ENCODE measurements around the gene NPTXR.

The NPTXR gene

DNA sequence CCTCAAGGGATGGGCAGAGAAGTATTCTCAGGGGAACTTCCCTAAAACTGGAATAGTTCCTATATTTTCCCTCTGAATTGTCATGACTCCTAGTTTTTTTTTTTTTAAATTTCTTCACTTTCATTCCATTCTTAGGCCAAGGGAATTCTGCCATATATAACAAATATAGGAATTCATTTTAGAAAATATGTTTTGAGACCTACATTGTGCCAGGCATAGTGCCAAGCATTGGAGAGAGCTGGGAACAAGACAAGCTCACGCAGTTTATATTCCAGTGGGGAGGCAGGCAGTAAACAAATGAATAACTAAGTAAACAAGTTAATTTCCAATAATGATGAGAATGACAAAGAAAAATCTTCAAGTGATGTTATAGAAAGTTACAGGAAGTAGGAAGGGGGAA is 2.6 kb upstream of the NPTXR start:
- Histone ChIP-seq H3K27ac (ENCODE audit: low read depth, low read length) (no peak overlapping the region), H2BK12ac (ENCODE audit: low read length) (no peak overlapping the region), H3K27me3 (ENCODE audit: insufficient read depth, low read length) (peaks cover 27% of the 10 kb centered on the region), H3K79me1 (ENCODE audit: low read length) (no peaks in the 10 kb centered on the region), H4K91ac (ENCODE audit: low read depth, low read length) (no peak overlapping the region), H3K36me3 (ENCODE audit: control insufficient read depth in 1 of 2, insufficient read depth in 2 of 2, low read length in 2 of 2) (no peaks in the 10 kb centered on the region), H2BK120ac (ENCODE audit: insufficient read depth, low read length, poor library complexity) (no peak overlapping the region), H3K4me3 (ENCODE audit: low read depth, low read length) (no peak overlapping the region), H2AFZ (ENCODE audit: insufficient read depth, low read length, poor library complexity) (no peak overlapping the region), H4K8ac (ENCODE audit: low read depth, low read length) (no peak overlapping the region), H3K14ac (ENCODE audit: low read length) (no peak overlapping the region), H3K18ac (ENCODE audit: low read length) (no peak overlapping the region), H3K4me2 (ENCODE audit: low read length) (no peak overlapping the region), H3K4ac (ENCODE audit: low read depth, low read length) (no peak overlapping the region), H4K12ac (ENCODE audit: low read depth, low read length) (no peak overlapping the region), H3K23ac (ENCODE audit: low read length) (no peak overlapping the region), H2BK5ac (ENCODE audit: low read depth, low read length, poor library complexity) (no peak overlapping the region), H2AK5ac (ENCODE audit: low read length) (no peak overlapping the region), H3K4me1 (ENCODE audit: control insufficient read depth in 1 of 2, insufficient read depth in 2 of 2, low read length in 2 of 2) (peaks cover 4 to 6% of the 10 kb centered on the region in 2 experiments), H3K79me2 (ENCODE audit: control insufficient read depth, insufficient read depth, low read length, poor library complexity) (no peaks in the 10 kb centered on the region), H3K9me3 (ENCODE audit: insufficient read depth, low read depth, low read length) (peaks cover 12% of the 10 kb centered on the region), H3K9ac (ENCODE audit: low read length) (no peak overlapping the region)
- no CpG with 5 or more reads among the region's 1 CpG for WGBS (ENCODE audit: extremely low coverage, insufficient coverage, insufficient read length)
- DNase-seq, result no peak

GRCh38 chr22:38845004-38845740 is 1.3 kb upstream of the NPTXR start:
- no peak overlapping the region for H4K91ac ChIP-seq (ENCODE audit: low read depth, low read length)
- peaks cover 12% of the 10 kb centered on the region for H3K9me3 ChIP-seq (ENCODE audit: insufficient read depth, low read depth, low read length)
- H2AK5ac ChIP-seq (ENCODE audit: low read length), result no peak overlapping the region
- H3K79me1 ChIP-seq (ENCODE audit: low read length), result no peaks in the 10 kb centered on the region
- no peak overlapping the region for H3K23ac ChIP-seq (ENCODE audit: low read length)
- H2AFZ ChIP-seq (ENCODE audit: insufficient read depth, low read length, poor library complexity), result no peak overlapping the region
- H3K27ac ChIP-seq (ENCODE audit: low read depth, low read length), result no peak overlapping the region
- no CpG with 5 or more reads among the region's 17 CpGs for WGBS (ENCODE audit: extremely low coverage, insufficient coverage, insufficient read length)
- no peaks in the 10 kb centered on the region for H3K36me3 ChIP-seq (ENCODE audit: control insufficient read depth in 1 of 2, insufficient read depth in 2 of 2, low read length in 2 of 2)
- no peak overlapping the region for H3K18ac ChIP-seq (ENCODE audit: low read length)
- no peak overlapping the region for H2BK12ac ChIP-seq (ENCODE audit: low read length)
- no peak overlapping the region for H3K4me3 ChIP-seq (ENCODE audit: low read depth, low read length)
- H3K14ac ChIP-seq (ENCODE audit: low read length), result no peak overlapping the region
- no peak overlapping the region for H2BK120ac ChIP-seq (ENCODE audit: insufficient read depth, low read length, poor library complexity)
- H3K79me2 ChIP-seq (ENCODE audit: control insufficient read depth, insufficient read depth, low read length, poor library complexity), result no peaks in the 10 kb centered on the region
- DNase-seq, result no peak
- H3K4ac ChIP-seq (ENCODE audit: low read depth, low read length), result no peak overlapping the region
- H3K4me2 ChIP-seq (ENCODE audit: low read length), result no peak overlapping the region
- peaks cover 27% of the 10 kb centered on the region for H3K27me3 ChIP-seq (ENCODE audit: insufficient read depth, low read length)
- H4K8ac ChIP-seq (ENCODE audit: low read depth, low read length), result no peak overlapping the region
- H3K4me1 ChIP-seq (ENCODE audit: control insufficient read depth in 1 of 2, insufficient read depth in 2 of 2, low read length in 2 of 2), result peaks cover 4 to 6% of the 10 kb centered on the region in 2 experiments
- H4K12ac ChIP-seq (ENCODE audit: low read depth, low read length), result no peak overlapping the region
- H2BK5ac ChIP-seq (ENCODE audit: low read depth, low read length, poor library complexity), result no peak overlapping the region
- no peak overlapping the region for H3K9ac ChIP-seq (ENCODE audit: low read length)

DNA sequence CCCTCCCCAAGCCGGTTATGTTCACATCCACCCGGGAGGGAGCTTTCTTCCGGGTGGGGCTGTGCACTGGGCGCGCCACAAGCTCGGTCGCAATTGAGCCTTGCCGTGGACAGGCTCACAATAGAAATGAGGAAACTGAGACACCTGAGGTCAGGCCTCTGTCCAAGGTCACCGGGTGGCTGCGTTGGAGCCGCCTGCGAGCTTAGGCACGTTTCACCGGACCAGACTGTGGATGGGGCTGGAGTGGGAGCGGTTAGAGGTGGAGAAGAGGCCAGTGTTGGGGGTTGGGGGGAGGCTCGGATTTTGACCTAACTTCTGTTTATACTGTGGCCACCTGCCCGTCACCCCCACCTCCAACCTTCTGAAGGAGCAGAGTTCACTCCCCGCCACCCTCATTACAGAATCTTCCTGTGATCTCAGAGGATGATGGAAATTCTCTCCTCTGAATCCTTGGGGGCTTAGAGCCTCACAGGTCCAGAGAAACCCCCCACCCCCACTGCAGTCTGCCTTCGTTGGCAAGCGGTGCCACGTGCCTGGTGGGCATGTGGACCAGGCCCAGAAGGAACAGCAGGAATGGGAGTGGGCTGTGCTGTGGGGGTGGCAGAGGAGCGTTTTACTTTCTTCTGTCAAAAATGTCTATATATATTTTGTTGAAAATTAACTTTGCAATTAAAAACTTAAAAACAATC is 631 bp upstream of the NPTXR start:
- peaks cover 4 to 6% of the 10 kb centered on the region in 2 experiments for H3K4me1 ChIP-seq (ENCODE audit: control insufficient read depth in 1 of 2, insufficient read depth in 2 of 2, low read length in 2 of 2)
- H3K9ac ChIP-seq (ENCODE audit: low read length), result no peak overlapping the region
- no peak overlapping the region for H4K91ac ChIP-seq (ENCODE audit: low read depth, low read length)
- no CpG with 5 or more reads among the region's 22 CpGs for WGBS (ENCODE audit: extremely low coverage, insufficient coverage, insufficient read length)
- no peak overlapping the region for H4K12ac ChIP-seq (ENCODE audit: low read depth, low read length)
- peak overlapping the region; percentile 1 for H3K4me3 ChIP-seq (ENCODE audit: low read depth, low read length)
- H2AFZ ChIP-seq (ENCODE audit: insufficient read depth, low read length, poor library complexity), result no peak overlapping the region
- DNase-seq, result peak in 1 of 2 donors; percentile 11
- H2AK5ac ChIP-seq (ENCODE audit: low read length), result no peak overlapping the region
- no peak overlapping the region for H3K14ac ChIP-seq (ENCODE audit: low read length)
- H3K23ac ChIP-seq (ENCODE audit: low read length), result no peak overlapping the region
- no peak overlapping the region for H2BK120ac ChIP-seq (ENCODE audit: insufficient read depth, low read length, poor library complexity)
- H3K27ac ChIP-seq (ENCODE audit: low read depth, low read length), result no peak overlapping the region
- H3K4ac ChIP-seq (ENCODE audit: low read depth, low read length), result no peak overlapping the region
- H3K9me3 ChIP-seq (ENCODE audit: insufficient read depth, low read depth, low read length), result peaks cover 12% of the 10 kb centered on the region
- H2BK12ac ChIP-seq (ENCODE audit: low read length), result no peak overlapping the region
- H3K4me2 ChIP-seq (ENCODE audit: low read length), result peak overlapping the region; percentile 85
- H4K8ac ChIP-seq (ENCODE audit: low read depth, low read length), result no peak overlapping the region
- no peaks in the 10 kb centered on the region for H3K36me3 ChIP-seq (ENCODE audit: control insufficient read depth in 1 of 2, insufficient read depth in 2 of 2, low read length in 2 of 2)
- no peak overlapping the region for H3K18ac ChIP-seq (ENCODE audit: low read length)
- H3K79me1 ChIP-seq (ENCODE audit: low read length), result no peaks in the 10 kb centered on the region
- no peaks in the 10 kb centered on the region for H3K79me2 ChIP-seq (ENCODE audit: control insufficient read depth, insufficient read depth, low read length, poor library complexity)
- peaks cover 27% of the 10 kb centered on the region for H3K27me3 ChIP-seq (ENCODE audit: insufficient read depth, low read length)
- no peak overlapping the region for H2BK5ac ChIP-seq (ENCODE audit: low read depth, low read length, poor library complexity)

DNA sequence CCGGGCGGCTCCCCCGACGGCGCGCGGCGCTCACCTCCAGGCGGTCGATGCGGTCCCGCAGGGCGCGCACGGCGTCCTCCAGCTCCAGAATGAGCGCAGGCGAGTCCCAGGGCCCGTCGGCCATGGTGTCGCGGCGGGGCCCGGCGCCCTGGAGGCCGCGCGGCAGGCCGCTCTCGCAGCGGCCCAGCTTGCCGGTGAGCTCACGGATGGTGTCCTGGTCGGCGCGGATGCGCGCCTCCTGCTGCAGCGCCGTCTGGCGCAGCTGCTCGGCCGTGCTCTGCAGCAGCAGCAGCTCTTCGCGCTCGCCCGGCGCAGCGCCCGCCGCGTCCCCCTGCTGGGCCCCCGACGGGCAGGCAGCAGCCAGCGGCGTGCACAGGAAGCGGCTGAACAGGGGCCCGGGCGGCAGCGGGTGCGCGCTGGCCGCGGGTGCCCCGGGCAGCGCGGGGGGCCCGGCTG is 599 bp downstream of the NPTXR start:
- Histone ChIP-seq H2AK5ac (ENCODE audit: low read length) (no peak overlapping the region), H4K12ac (ENCODE audit: low read depth, low read length) (no peak overlapping the region), H3K79me1 (ENCODE audit: low read length) (no peaks in the 10 kb centered on the region), H2BK5ac (ENCODE audit: low read depth, low read length, poor library complexity) (no peak overlapping the region), H3K9me3 (ENCODE audit: insufficient read depth, low read depth, low read length) (peaks cover 12% of the 10 kb centered on the region), H3K4ac (ENCODE audit: low read depth, low read length) (no peak overlapping the region), H2AFZ (ENCODE audit: insufficient read depth, low read length, poor library complexity) (no peak overlapping the region), H4K8ac (ENCODE audit: low read depth, low read length) (no peak overlapping the region), H2BK12ac (ENCODE audit: low read length) (no peak overlapping the region), H3K9ac (ENCODE audit: low read length) (no peak overlapping the region), H3K4me3 (ENCODE audit: low read depth, low read length) (peak overlapping the region; percentile 10), H3K23ac (ENCODE audit: low read length) (no peak overlapping the region), H3K27me3 (ENCODE audit: insufficient read depth, low read length) (peaks cover 27% of the 10 kb centered on the region), H3K18ac (ENCODE audit: low read length) (no peak overlapping the region), H3K27ac (ENCODE audit: low read depth, low read length) (no peak overlapping the region), H3K4me1 (ENCODE audit: control insufficient read depth in 1 of 2, insufficient read depth in 2 of 2, low read length in 2 of 2) (peaks cover 4 to 6% of the 10 kb centered on the region in 2 experiments), H3K14ac (ENCODE audit: low read length) (no peak overlapping the region), H3K4me2 (ENCODE audit: low read length) (peak overlapping the region; percentile 85), H3K36me3 (ENCODE audit: control insufficient read depth in 1 of 2, insufficient read depth in 2 of 2, low read length in 2 of 2) (no peaks in the 10 kb centered on the region), H4K91ac (ENCODE audit: low read depth, low read length) (no peak overlapping the region), H3K79me2 (ENCODE audit: control insufficient read depth, insufficient read depth, low read length, poor library complexity) (no peaks in the 10 kb centered on the region), H2BK120ac (ENCODE audit: insufficient read depth, low read length, poor library complexity) (no peak overlapping the region)
- DNase-seq, result no peak
- no CpG with 5 or more reads among the region's 68 CpGs for WGBS (ENCODE audit: extremely low coverage, insufficient coverage, insufficient read length)

Data from trophoblast cell (in vitro differentiated cells and primary cell).